ENCODE results near the gene RBCK1. TPM values are rescaled to one million over a fixed set of nuclear protein-coding genes. Genes with fewer than 3 reads are reported as not detected.

Gene RBCK1
- total and polyA plus RNA-seq, 2 donors (not counting 3 experiments of a cell fraction or from before 2014, with no cell fraction given): 80.4 to 82.7 TPM

DNA sequence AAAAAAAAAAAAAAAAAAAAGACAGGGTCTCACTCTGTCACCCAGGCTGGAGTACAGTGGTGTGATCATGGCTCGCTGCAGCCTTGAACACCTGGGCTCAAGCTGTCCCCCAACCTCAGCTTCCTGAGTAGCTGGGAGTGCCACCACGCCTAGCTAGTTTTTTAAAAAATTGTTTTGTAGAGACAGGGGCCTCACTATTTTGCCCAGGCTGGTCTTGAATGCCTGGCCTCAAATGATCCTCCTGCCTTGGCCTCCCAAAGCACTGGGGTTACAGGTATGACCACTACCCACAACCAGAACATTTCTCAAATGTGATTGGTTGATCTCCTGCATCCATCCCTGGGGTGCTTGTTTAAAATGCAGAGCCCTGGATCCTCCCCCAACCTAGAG lies 5.6 kb upstream of the RBCK1 start:
- Histone ChIP-seq H2AFZ (ENCODE audit: low read depth, low read length) (no peak overlapping the region), H3K79me2 (ENCODE audit: control insufficient read depth, insufficient read depth, low read length) (no peaks in the 10 kb centered on the region), H4K20me1 (replicated peaks; ENCODE audit: control insufficient read depth, extremely low read depth, insufficient read depth, low read length) (no peaks in the 10 kb centered on the region), H3K4me3 (replicated peaks in 1 of 3; ENCODE audit: insufficient read depth in 1 of 3, low read depth in 1 of 3, low read length in 3 of 3) (no peak overlapping the region), H3K9me3 (replicated peaks; ENCODE audit: control insufficient read depth, insufficient read depth, low read length) (no peaks in the 10 kb centered on the region), H3K4me2 (ENCODE audit: insufficient read depth, low read length) (no peak overlapping the region), H3K27me3 (ENCODE audit: control insufficient read depth in 2 of 2, insufficient read depth in 2 of 2, low read length in 2 of 2) (no peaks in the 10 kb centered on the region), H3K9ac (replicated peaks; ENCODE audit: extremely low read depth, insufficient read depth, low read length) (no peak overlapping the region), H3K9me1 (replicated peaks; ENCODE audit: control insufficient read depth, extremely low read depth, insufficient read depth, low read length) (no peaks in the 10 kb centered on the region), H3K27ac (ENCODE audit: insufficient read depth, low read depth, low read length) (no peak overlapping the region), H3K36me3 (ENCODE audit: control insufficient read depth in 2 of 2, extremely low read depth in 1 of 2, insufficient read depth in 2 of 2, low read length in 2 of 2) (peaks cover 0 to 6% of the 10 kb centered on the region in 2 experiments), H3K4me1 (ENCODE audit: control insufficient read depth, extremely low read depth, insufficient read depth, low read length) (peaks cover 5% of the 10 kb centered on the region)
- BruUV-seq (replicated peaks): no TSS peak
- TF ChIP-seq GATA2 (IDR thresholded peaks at IDR 0.05; ENCODE audit: insufficient read depth, insufficient read length, low read depth, low read length) (no peak), MYC (IDR thresholded peaks at IDR 0.05; ENCODE audit: low read depth, low read length) (no peak), POLR2A (IDR thresholded peaks at IDR 0.05; ENCODE audit: low read depth, low read length) (no peak)
- FAIRE-seq: no peak
- intact Hi-C loops (cut with micrococcal nuclease) (no loop called here), dilution Hi-C loops (cut with MboI; ENCODE audit: extremely low pct_ligation_motif_present, low sequenced_read_pairs) (no loop called here)
- no peak for DNase-seq (ENCODE audit: low read depth, low spot score)
- ChIA-PET CTCF (interaction anchor here (0.9 to 1.3 kb wide), 2 partner anchors 11 to 29 kb away, joined by 3 read pairs; no protein-coding TSS in a partner anchor), POLR2A (interaction anchor here (0.7 kb wide), 1 partner anchor 12 kb away, joined by 11 read pairs; no protein-coding TSS in a partner anchor)

- POLR2A ChIA-PET: no interaction called here
- intact Hi-C loops (cut with micrococcal nuclease) (no loop called here), dilution Hi-C loops (cut with MboI; ENCODE audit: extremely low pct_ligation_motif_present, low sequenced_read_pairs) (no loop called here)
- no peaks in the 10 kb centered on the region for H3K27me3 ChIP-seq (ENCODE audit: control insufficient read depth in 2 of 2, insufficient read depth in 2 of 2, low read length in 2 of 2)
- no peaks in the 10 kb centered on the region for H3K9me1 ChIP-seq (replicated peaks; ENCODE audit: control insufficient read depth, extremely low read depth, insufficient read depth, low read length)
- no peak overlapping the region for H3K4me2 ChIP-seq (ENCODE audit: insufficient read depth, low read length)
- peaks cover 0 to 3% of the 10 kb centered on the region in 2 experiments for H3K36me3 ChIP-seq (ENCODE audit: control insufficient read depth in 2 of 2, extremely low read depth in 1 of 2, insufficient read depth in 2 of 2, low read length in 2 of 2)
- DNase-seq (ENCODE audit: low read depth, low spot score) (no peak), FAIRE-seq (no peak)
- BruUV-seq (replicated peaks): no TSS peak
- TF ChIP-seq POLR2AphosphoS5 (IDR thresholded peaks at IDR 0.05; ENCODE audit: insufficient read depth, low read depth, low read length): no peak
- TF ChIP-seq, protein P1, sequence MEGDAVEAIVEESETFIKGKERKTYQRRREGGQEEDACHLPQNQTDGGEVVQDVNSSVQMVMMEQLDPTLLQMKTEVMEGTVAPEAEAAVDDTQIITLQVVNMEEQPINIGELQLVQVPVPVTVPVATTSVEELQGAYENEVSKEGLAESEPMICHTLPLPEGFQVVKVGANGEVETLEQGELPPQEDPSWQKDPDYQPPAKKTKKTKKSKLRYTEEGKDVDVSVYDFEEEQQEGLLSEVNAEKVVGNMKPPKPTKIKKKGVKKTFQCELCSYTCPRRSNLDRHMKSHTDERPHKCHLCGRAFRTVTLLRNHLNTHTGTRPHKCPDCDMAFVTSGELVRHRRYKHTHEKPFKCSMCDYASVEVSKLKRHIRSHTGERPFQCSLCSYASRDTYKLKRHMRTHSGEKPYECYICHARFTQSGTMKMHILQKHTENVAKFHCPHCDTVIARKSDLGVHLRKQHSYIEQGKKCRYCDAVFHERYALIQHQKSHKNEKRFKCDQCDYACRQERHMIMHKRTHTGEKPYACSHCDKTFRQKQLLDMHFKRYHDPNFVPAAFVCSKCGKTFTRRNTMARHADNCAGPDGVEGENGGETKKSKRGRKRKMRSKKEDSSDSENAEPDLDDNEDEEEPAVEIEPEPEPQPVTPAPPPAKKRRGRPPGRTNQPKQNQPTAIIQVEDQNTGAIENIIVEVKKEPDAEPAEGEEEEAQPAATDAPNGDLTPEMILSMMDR (IDR thresholded peaks at IDR 0.05; ENCODE audit: extremely low read depth in 1 of 2, insufficient read depth in 1 of 2, low read depth in 1 of 2, low read length in 2 of 2): no peak
- CTCF ChIA-PET: interaction anchor here (0.9 to 1.3 kb wide), 2 partner anchors 11 to 29 kb away, joined by 3 read pairs; no protein-coding TSS in a partner anchor
- H3K27ac ChIP-seq (ENCODE audit: insufficient read depth, low read depth, low read length): no peak overlapping the region
- peaks cover 5% of the 10 kb centered on the region for H3K4me1 ChIP-seq (ENCODE audit: control insufficient read depth, extremely low read depth, insufficient read depth, low read length)
- no peak overlapping the region for H3K4me3 ChIP-seq (replicated peaks in 1 of 3; ENCODE audit: insufficient read depth in 1 of 3, low read depth in 1 of 3, low read length in 3 of 3)
- no peak overlapping the region for H2AFZ ChIP-seq (ENCODE audit: low read depth, low read length)
- no peaks in the 10 kb centered on the region for H4K20me1 ChIP-seq (replicated peaks; ENCODE audit: control insufficient read depth, extremely low read depth, insufficient read depth, low read length)
- H3K79me2 ChIP-seq (ENCODE audit: control insufficient read depth, insufficient read depth, low read length): no peaks in the 10 kb centered on the region
- H3K9me3 ChIP-seq (replicated peaks; ENCODE audit: control insufficient read depth, insufficient read depth, low read length): no peaks in the 10 kb centered on the region
- H3K9ac ChIP-seq (replicated peaks; ENCODE audit: extremely low read depth, insufficient read depth, low read length): no peak overlapping the region
Measured at GRCh38 chr20:402898-403581, 5.1 kb upstream of the RBCK1 start.

All from endothelial cell of umbilical vein (primary cell).